Measurements from ENCODE around the gene SLCO2A1.

GRCh38 chr3:134031348-134031915 is 1.7 kb upstream of the SLCO2A1 start:
- TF ChIP-seq EZH2 (IDR thresholded peaks at IDR 0.05; ENCODE audit: low read length, missing control alignments): no peak
- TF ChIP-seq CTCF (conservative IDR thresholded peaks at IDR 0.05 in 1 of 2, IDR thresholded peaks at IDR 0.05 in 1 of 2; ENCODE audit: low read depth in 1 of 2, low read length in 2 of 2): no peak

All from fibroblast of lung (primary cell).